SH-SY5Y (cell line): ENCODE data around the gene ARMC6.

Experiments
- GATA2 ChIP-seq: IDR thresholded peaks from 2 replicates; pipeline ENCODE4 v1.6.1; 2011; ENCODE audit warnings: mild to moderate bottlenecking, low read depth, low read length
- GATA3 ChIP-seq: IDR thresholded peaks from 2 replicates; pipeline ENCODE4 v1.6.1; 2011; ENCODE audit warnings: low read depth, mild to moderate bottlenecking, low read length, moderate library complexity

- TF ChIP-seq GATA3 (no peak), GATA2 (no peak)
Observed at GRCh38 chr19:19107654-19108053, 74.3 kb downstream of the ARMC6 start.
